Left colon (tissue), 2 donors: ENCODE measurements around the gene TRNT1. TPM values are rescaled to one million over a fixed set of nuclear protein-coding genes. Genes with fewer than 3 reads are reported as not detected.

Experiments used
- ATAC-seq: fragments of 200-7000 bp; cut with Tn5 transposase; one replicate; pipeline ENCODE4 v1.9.1; 2020; ENCODE audit warnings: mild to moderate bottlenecking, moderate library complexity
- DNase-seq, 2 donors: peaks; one replicate each; pipeline ENCODE4 v3.0.0-alpha.2; 2020
- intact Hi-C, 2 donors: fragments of 100-400 bp; cut with DNase I in 1 of 2; cut with micrococcal nuclease in 1 of 2; formaldehyde crosslinking; loops; one replicate each; pipeline versions ENCODE4 v1.11.2 to v1.14.0; 2022; cut with DNase I, micrococcal nuclease
- total RNA-seq, 2 donors: library from RNA; stranded (reverse); fragmentation: NEBNext Ultra II Directional; extraction: Animal tissue kit (Norgen Biotek cat#: 25700); gene quantifications; one replicate each; pipeline ENCODE4 v1.2.1, GENCODE V29; 2021
- donor health status: DM: no; HTN: no; CAD: no.
- donor health status: DM: yes; HTN: yes; CAD: no.

The TRNT1 gene
- total RNA-seq, 2 donors from 2014 or later: 17.2 to 22.0 TPM

DNA sequence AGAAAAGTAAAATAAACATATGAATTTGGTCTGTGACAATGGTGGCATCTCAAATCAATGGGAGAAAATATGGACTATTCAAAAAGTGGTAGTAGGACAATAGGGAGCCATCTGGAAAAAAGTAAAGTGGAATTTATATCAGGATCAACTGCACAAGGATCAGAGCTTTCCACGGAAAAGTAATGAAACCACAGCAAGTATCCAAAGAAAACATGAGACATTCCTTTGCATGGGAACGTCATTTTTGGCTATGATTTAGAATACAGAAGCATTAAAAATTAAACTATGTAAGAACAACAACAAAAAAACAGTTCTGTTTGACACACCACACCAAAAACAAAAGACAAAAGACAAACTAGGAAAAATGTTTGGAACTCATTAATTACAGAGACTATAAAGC lies 34.1 kb downstream of the TRNT1 start:
- ATAC-seq: no peak
- intact Hi-C loops: no loop called here

DNA sequence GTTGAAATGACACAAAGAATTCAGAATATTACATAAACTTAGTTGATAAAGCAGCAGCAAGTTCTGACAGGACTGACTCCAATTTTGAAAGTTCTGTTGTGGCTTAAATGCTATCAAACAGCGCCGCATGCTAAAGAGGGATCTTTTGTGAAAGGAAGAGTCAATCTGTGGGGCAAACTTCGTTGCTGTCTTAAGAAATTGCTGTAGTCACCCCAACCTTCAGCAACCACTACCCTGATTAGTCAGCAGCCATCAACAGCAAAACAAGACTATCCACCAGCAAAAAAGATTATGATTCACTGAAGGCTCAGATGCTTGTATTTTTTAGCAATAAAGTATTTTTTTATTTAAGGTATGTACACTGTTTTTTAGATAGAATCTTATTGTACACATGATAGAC lies 38.5 kb downstream of the TRNT1 start:
- intact Hi-C loops: no loop called here
- DNase-seq (no peak), ATAC-seq (no peak)

More for the DNA sequence above, 34.1 kb downstream of the TRNT1 start:
- DNase-seq: no peak

GRCh38 chr3:3165650-3166049 lies 38.9 kb downstream of the TRNT1 start:
- intact Hi-C loops: no loop called here
- no peak for DNase-seq
- no peak for ATAC-seq

DNA sequence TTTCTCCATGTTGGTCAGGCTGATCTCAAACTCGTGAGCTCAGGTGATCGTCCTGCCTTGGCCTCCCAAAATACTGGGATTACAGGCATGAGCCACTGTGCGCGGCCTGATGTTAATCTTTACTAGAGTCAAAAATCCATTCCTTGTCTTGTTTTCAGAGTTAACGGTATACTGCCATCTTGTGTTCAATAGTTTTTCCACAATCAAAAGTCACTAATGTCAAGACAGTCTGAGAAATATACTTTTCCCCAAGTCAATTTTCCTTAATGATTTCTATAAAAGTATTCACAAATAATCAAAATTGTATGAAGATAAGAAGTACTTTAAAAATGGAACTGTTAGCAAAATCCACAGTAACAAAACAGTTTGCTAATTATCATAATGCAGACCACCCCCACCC lies 44.3 kb downstream of the TRNT1 start:
- peak; percentile 50 for ATAC-seq
- intact Hi-C loops: loop anchor here in 1 of 2 donors (10.0 kb wide), 1 partner anchor 46 kb away; the partner anchor contains the start of gene TRNT1
- no peak for DNase-seq

DNA sequence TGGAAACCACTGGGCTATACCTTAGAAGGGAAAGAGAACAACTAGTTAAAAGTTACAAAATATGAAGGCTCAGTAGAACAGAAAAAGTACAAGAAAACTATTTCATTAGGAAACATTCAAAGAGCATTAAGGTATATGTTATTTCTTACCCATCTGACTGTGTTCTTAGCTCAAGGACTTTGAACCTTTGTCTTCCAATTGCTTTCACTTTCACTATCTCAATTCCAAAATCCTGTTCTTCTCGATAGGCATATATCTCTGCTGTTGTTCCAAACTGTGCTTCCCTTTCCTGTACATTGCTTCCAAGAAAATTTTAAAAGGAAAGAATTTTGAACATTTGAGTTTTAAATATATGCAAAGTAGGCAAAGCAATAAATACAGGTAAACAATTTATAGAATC lies 45.9 kb downstream of the TRNT1 start:
- DNase-seq (no peak), ATAC-seq (peak; percentile 84)
- intact Hi-C loops: loop anchor here in 1 of 2 donors (10.0 kb wide), 1 partner anchor 48 kb away; the partner anchor contains the start of gene TRNT1

GRCh38 chr3:3177861-3178497 lies 51.2 kb downstream of the TRNT1 start:
- intact Hi-C loops: loop anchor here in 1 of 2 donors (10.0 kb wide), 1 partner anchor 53 kb away; the partner anchor contains the start of gene TRNT1
- no peak for ATAC-seq
- no peak for DNase-seq

GRCh38 chr3:3178498-3179328 lies 52.0 kb downstream of the TRNT1 start:
- ATAC-seq: peak; percentile 33
- no peak for DNase-seq
- intact Hi-C loops: loop anchor here in 1 of 2 donors (10.0 kb wide), 1 partner anchor 54 kb away; the partner anchor contains the start of gene TRNT1

DNA sequence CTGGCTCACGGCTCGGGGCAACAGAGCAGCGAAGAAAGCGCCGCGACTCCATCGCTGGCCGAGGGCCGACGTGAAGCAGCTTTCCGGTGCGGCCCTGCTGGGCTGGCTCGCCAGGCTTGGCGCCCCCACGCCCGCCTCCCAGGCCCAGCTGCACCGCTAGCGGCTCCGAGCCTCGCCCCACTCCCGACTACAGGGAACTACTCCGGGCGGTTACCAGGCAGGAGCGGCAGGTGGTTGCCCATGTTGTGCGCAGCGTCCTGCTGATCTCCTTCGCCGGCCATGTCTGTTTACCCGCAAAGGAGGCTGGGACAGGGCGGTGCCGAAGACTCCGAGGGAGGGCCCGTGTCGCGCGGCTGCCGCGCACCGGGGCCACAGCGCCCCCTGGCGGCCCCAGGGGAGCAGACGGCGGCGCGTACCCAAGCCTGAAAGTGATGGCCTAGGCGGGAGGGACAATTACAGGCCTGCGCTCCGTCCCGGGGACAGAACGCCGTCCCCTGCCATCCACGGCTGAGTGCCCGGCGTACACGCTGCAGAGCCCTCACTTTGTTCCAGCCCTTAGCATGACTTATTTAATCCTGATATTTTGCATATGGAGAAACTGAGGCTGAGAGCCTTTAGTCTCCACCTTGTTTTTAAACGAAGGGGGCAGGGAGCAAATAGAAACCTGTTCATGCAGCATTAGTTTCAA lies 52.8 kb downstream of the TRNT1 start, which contains the start of gene CRBN:
Gene CRBN (minus strand): TSS at position 285 of the 688 bp plus-strand sequence. CDS start 4 bp downstream, at position 281.
- ATAC-seq: peak; percentile 98
- peak; percentile 86 to 91 for DNase-seq
- intact Hi-C loops: loop anchor here in 1 of 2 donors (10.0 kb wide), 1 partner anchor 55 kb away; the partner anchor contains the start of gene TRNT1

DNA sequence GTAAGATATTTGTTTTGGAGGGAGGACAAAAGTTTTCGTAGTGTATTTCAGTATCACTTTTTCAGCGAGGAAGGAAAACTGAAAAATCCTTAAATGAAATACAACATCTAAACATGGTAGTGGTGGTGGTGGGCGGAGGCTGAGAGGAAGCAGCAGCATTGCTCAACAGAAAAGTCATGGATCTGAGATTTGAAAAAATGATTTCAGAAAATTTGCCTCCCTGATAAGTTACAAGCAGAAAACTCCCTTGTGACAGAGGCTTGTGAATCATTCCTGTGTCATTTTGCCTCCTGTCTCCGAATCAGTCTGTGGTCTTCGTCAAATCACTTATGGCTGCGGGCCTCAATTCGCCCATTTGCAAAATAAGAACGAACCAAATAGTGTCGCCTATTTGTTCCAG lies 53.7 kb downstream of the TRNT1 start:
- DNase-seq: no peak
- intact Hi-C loops: no loop called here
- ATAC-seq: no peak

DNA sequence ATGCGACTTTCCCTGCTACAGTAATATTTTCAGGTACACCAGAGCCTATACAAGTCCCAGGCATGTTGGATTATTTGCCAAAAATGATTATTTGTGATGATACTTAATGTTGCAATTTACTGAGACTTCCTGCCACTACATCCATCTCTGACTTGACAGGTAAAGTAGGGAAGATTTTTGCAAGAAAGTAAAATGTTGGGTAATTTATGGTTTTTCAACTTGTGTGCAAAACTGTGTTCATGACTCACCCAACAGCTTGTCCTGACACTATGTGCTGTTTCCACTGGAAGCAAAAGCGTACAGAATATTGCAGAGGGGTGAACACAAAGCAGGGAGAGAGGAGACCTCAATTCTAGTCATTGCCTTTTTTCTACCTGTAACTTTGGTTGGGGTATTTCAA lies 58.1 kb downstream of the TRNT1 start:
- ATAC-seq (no peak), DNase-seq (no peak)
- intact Hi-C loops: no loop called here

DNA sequence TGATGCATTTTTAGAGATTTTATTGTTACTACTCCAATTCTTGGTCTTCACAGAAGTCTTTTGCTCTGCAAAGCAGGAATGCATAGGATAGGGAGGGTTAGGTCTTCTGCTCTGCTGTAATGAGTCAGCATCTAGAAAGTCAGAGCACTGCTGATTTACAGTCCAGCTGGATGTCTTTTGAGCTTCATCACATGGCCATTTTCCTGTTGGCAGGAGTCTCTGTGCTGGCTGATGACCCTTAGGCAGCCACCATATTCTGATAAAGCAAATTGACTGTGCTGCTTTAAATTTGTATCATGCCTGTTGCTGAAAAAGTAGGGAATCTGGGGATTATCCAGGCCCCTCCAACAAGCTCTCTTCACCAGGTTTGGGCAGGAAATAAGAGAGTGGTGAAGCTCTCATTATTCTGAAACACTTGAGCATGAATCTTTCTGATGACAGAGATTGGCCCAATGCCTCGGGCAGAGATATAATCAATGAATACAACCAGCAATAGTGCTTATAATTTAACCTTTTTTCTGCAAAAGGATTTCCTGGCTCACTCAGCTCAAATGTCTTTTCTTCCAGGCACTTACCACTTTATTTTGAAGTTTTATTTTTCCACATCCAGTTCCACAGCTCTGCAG lies 62.5 kb downstream of the TRNT1 start:
- DNase-seq: no peak
- no peak for ATAC-seq
- intact Hi-C loops: no loop called here

DNA sequence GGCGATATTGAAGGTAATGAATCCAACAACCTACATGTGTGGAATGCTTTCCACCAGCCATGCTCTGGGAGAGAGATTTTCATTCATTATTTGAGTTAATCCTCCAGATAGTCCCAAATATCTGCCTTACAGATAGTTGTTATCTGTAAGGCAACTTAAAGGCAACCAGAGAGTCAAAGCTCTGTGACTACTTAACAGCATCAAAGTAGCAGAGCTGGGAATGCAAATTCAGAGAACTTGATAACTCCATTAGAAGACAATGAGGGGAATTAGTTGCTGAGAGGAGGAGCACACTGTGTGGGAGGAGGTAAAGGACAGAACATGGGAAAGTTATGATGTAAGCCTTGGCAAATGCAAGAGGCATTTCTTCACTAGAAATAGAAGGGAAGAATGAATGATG lies 63.2 kb downstream of the TRNT1 start:
- no peak for DNase-seq
- intact Hi-C loops: no loop called here
- ATAC-seq: no peak

DNA sequence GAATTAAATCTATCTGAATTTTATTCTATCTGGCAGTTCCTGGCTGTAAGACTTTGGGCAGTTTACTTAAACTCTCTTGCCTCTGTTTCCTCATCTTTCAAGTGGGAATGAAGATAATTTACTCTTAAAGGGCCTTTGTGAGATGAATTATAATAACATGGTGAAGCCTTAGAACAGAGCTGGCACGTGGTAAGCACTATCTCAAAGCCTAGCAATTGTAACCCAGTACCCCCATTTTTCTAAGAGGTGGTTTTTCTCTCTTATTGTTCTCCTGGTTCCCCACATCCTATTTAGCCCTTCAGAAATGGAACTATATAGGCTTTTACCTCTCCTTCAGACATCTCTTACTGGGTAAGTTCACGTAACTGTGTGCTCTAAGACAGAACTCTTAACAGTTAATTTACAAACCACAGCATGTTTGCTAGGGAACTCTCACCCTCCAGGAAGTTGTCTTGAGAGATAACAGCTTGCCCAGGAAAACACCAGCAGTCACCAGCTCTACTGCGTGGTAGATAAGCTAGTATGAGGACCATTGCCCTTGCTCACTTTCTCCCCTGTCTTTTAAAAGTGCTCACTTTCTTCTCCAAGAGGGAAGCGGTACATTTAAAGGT lies 65.0 kb downstream of the TRNT1 start:
- intact Hi-C loops: no loop called here
- ATAC-seq (peak; percentile 72), DNase-seq (no peak)

GRCh38 chr3:3192286-3192675 lies 65.5 kb downstream of the TRNT1 start:
- intact Hi-C loops: no loop called here

GRCh38 chr3:3194861-3195260 lies 68.1 kb downstream of the TRNT1 start:
- DNase-seq (no peak), ATAC-seq (no peak)
- intact Hi-C loops: no loop called here

More at GRCh38 chr3:3192286-3192675, 65.5 kb downstream of the TRNT1 start:
- no peak for DNase-seq
- ATAC-seq: no peak

GRCh38 chr3:3196148-3196861 lies 69.6 kb downstream of the TRNT1 start:
- no peak for ATAC-seq
- intact Hi-C loops: no loop called here
- DNase-seq: peak in 1 of 2 donors; percentile 17
